Measurements from ENCODE around the gene BSPH1. TPM values are rescaled to one million over a fixed set of nuclear protein-coding genes. Genes with fewer than 3 reads are reported as not detected.

Gene BSPH1
- total RNA-seq, 4 donors from 2014 or later = not detected

DNA sequence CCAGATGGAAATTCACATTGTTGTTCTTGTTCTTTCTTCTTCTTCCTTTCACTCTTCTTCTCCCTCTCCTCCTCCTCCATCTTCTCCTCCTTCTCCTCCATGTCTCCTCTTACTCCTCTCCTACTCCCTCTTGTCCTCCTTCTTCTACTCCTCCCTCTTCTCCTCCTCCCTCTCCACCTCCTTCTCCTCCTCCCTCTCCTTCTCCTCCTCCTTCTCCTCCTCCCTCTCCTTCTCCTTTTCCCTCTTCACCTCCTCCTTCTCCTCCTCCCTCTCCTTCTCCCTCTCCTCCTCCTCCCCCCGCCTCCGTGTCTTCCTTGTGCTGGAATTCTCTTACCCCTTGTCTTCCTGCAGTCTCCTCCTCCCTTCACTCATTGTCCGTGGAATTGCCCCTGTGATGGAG is 33.5 kb upstream of the BSPH1 start:
- Histone ChIP-seq H3K36me3 (no peaks in the 10 kb centered on the region), H3K9me3 (no peaks in the 10 kb centered on the region), H3K4me1 (no peaks in the 10 kb centered on the region), H3K27ac (no peak overlapping the region), H3K4me3 (no peak overlapping the region), H3K27me3 (no peaks in the 10 kb centered on the region)
- DNase-seq (ENCODE audit: low spot score in 2 of 2) = no peak
- TF ChIP-seq, protein P1, sequence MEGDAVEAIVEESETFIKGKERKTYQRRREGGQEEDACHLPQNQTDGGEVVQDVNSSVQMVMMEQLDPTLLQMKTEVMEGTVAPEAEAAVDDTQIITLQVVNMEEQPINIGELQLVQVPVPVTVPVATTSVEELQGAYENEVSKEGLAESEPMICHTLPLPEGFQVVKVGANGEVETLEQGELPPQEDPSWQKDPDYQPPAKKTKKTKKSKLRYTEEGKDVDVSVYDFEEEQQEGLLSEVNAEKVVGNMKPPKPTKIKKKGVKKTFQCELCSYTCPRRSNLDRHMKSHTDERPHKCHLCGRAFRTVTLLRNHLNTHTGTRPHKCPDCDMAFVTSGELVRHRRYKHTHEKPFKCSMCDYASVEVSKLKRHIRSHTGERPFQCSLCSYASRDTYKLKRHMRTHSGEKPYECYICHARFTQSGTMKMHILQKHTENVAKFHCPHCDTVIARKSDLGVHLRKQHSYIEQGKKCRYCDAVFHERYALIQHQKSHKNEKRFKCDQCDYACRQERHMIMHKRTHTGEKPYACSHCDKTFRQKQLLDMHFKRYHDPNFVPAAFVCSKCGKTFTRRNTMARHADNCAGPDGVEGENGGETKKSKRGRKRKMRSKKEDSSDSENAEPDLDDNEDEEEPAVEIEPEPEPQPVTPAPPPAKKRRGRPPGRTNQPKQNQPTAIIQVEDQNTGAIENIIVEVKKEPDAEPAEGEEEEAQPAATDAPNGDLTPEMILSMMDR (IDR thresholded peaks at IDR 0.05) = no peak
- TF ChIP-seq EP300 (IDR thresholded peaks at IDR 0.05) = no peak
- no peak for TF ChIP-seq POLR2A (IDR thresholded peaks at IDR 0.05)
- 55 to 69% methylated on average over 3 of the region's 3 CpGs for whole genome bisulfite sequencing, 2 donors

DNA sequence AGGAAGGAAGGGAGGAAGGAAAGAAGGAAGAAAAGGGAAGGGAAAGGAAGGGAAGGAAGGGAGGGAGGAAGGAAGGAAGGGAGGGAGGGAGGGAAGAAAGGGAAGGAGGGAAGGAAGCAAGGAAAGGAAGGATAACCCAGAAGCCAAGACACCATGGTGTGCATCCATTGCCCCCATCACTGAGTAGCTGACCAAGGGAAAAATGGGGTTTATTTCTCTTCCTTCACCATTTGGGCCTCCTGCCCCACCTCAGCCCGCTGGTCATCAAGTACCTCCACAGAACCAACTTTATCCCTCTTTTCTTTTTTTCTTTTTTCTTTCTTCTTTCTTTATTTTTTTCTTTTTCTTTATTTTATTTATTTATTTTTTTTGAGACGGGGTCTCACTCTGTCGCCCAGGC is 31.5 kb upstream of the BSPH1 start:
- Histone ChIP-seq H3K27ac (no peak overlapping the region), H3K4me3 (no peak overlapping the region), H3K27me3 (no peaks in the 10 kb centered on the region), H3K4me1 (no peaks in the 10 kb centered on the region), H3K36me3 (no peaks in the 10 kb centered on the region), H3K9me3 (no peaks in the 10 kb centered on the region)
- WGBS, 2 donors = 86 to 95% methylated on average over 3 of the region's 3 CpGs
- DNase-seq (ENCODE audit: low spot score in 2 of 2) = no peak
- TF ChIP-seq, protein P1 (IDR thresholded peaks at IDR 0.05) = no peak
- TF ChIP-seq EP300 (IDR thresholded peaks at IDR 0.05) = no peak
- no peak for TF ChIP-seq POLR2A (IDR thresholded peaks at IDR 0.05)

DNA sequence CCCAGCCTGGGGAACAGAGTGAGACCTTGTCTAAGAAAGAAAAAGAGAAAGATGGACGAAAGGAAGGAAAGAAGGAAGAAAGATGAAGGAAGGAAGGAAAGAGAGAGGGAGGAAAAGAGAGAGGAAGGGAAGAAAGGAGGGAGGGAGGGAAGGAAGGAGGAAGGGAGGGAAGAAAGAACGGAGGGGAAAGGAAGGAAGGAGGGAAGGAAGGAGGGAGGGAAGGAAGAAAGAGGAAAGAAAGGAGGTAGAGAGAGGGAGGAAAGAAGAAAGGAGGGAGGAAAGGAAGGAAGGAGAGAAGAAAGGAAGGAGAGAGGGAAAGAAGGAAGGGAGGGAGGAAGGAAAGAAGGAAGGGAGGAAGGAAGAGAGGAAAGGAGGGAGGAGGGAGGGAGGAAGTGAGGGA is 31.0 kb upstream of the BSPH1 start:
- Histone ChIP-seq H3K36me3 (no peaks in the 10 kb centered on the region), H3K4me1 (no peaks in the 10 kb centered on the region), H3K9me3 (no peaks in the 10 kb centered on the region), H3K27me3 (no peaks in the 10 kb centered on the region), H3K4me3 (no peak overlapping the region), H3K27ac (no peak overlapping the region)
- 70 to 72% methylated on average over 2 of the region's 2 CpGs for WGBS, 2 donors
- no peak for DNase-seq (ENCODE audit: low spot score in 2 of 2)
- TF ChIP-seq POLR2A (IDR thresholded peaks at IDR 0.05) = no peak
- TF ChIP-seq, protein P1 (IDR thresholded peaks at IDR 0.05) = no peak
- no peak for TF ChIP-seq EP300 (IDR thresholded peaks at IDR 0.05)

DNA sequence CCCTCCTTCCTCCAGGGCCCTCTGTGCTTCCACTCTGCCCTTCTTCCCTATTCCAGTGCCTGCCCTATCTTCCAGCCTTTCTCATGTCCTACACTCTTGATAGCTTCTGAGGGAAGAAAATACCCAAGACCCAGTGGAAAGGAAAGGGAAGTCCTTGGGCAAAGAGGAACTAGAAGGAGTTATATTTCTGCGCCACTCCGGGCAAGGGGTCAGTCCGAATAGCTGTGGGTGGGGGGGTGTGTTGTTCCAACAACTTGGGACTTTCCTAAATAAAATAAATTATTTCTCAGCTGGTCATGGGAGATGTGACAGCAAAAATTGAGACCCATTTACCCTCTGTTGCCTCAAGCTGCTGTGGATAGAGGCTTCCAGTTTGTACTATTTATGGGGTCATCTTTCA is 28.7 kb upstream of the BSPH1 start:
- WGBS, 2 donors = 82 to 84% methylated on average over 3 of the region's 3 CpGs
- TF ChIP-seq EP300 (IDR thresholded peaks at IDR 0.05) = no peak
- no peak for TF ChIP-seq POLR2A (IDR thresholded peaks at IDR 0.05)
- Histone ChIP-seq H3K4me3 (no peak overlapping the region), H3K9me3 (peaks cover 0 to 5% (median 0%) of the 10 kb centered on the region in 4 donors), H3K4me1 (no peaks in the 10 kb centered on the region), H3K36me3 (no peaks in the 10 kb centered on the region), H3K27ac (no peak overlapping the region), H3K27me3 (no peaks in the 10 kb centered on the region)
- DNase-seq (ENCODE audit: low spot score in 2 of 2) = no peak

DNA sequence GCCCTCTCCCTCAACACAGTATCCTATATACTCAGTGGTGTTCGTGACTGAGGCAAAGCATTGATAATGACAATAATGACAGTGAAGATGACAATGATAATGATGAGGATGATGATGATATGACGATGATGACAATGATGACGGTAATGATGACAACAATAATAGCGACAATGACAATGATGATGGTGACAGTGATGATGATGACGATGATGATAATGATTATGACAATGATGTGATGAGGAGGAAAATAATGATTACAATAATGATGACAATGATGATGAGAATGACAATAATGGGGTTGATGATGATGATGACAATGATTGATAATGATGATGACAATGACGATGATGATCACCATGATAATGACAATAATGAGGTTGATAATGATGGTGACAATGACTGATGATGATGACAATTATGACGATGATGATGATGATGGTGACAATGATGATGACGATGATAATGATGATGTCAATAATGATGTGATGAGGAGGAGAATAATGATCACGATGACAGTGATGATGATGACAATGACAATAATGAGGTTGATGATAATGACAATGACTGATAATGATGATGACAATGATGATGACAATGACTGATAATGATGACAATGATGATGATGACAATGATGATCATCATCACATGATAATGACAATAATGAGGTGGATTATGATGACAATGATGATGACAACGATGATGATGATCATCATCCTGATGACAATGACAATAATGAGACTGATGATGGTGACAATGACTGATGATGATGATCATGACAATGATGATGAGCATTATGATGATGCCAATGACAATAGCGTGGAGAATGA is 19.2 kb upstream of the BSPH1 start:
- 88 to 92% methylated on average over 11 of the region's 11 CpGs for WGBS, 2 donors
- TF ChIP-seq POLR2A (IDR thresholded peaks at IDR 0.05) (no peak), EP300 (IDR thresholded peaks at IDR 0.05) (no peak)
- TF ChIP-seq, protein P1 (IDR thresholded peaks at IDR 0.05) = no peak
- DNase-seq (ENCODE audit: low spot score in 2 of 2) = no peak
- Histone ChIP-seq H3K4me1 (no peaks in the 10 kb centered on the region), H3K9me3 (peaks cover 0 to 28% (median 0%) of the 10 kb centered on the region in 4 donors), H3K27ac (no peak overlapping the region), H3K36me3 (no peaks in the 10 kb centered on the region), H3K27me3 (no peaks in the 10 kb centered on the region), H3K4me3 (no peak overlapping the region)
